Measurements from ENCODE around the gene SLC35E4. TPM values are rescaled to one million over a fixed set of nuclear protein-coding genes. Genes with fewer than 3 reads are reported as not detected.

Gene SLC35E4
- total and polyA plus RNA-seq, 9 of the 15 experiments (the other 6 are each of a cell fraction or from before 2014, with no cell fraction given): 0.06 to 2.3 (median 0.86) TPM; not detected in 1

GRCh38 chr22:30634471-30635233, 929 bp upstream of the SLC35E4 start (continued):
- TF ChIP-seq ZNF318 (IDR thresholded peaks at IDR 0.05; ENCODE audit: borderline replicate concordance in 1 of 2, low read depth in 1 of 2) (no peak), ZNF239 (CRISPR knock-in tag; IDR thresholded peaks at IDR 0.05) (no peak), CHAMP1 (IDR thresholded peaks at IDR 0.05) (no peak), BHLHE40 (IDR thresholded peaks at IDR 0.05; ENCODE audit: low read length) (peak; percentile 67), HBP1 (CRISPR knock-in tag; IDR thresholded peaks at IDR 0.05) (no peak), SMARCE1 (IDR thresholded peaks at IDR 0.05) (no peak), ATF2 (CRISPR knock-in tag; IDR thresholded peaks at IDR 0.05) (no peak), MAZ (CRISPR knock-in tag; conservative IDR thresholded peaks at IDR 0.05 in 1 of 2, IDR thresholded peaks at IDR 0.05 in 1 of 2) (peak in 1 of 2 experiments; percentile 53; a peak in 1 of 4 replicates), SMAD2 (IDR thresholded peaks at IDR 0.05; ENCODE audit: low read depth, low read length) (no peak), RBM22 (IDR thresholded peaks at IDR 0.05; ENCODE audit: low read depth, low read length, poor library complexity, severe bottlenecking) (no peak), POLR2A (conservative IDR thresholded peaks at IDR 0.05) (no peak), POLR2G (IDR thresholded peaks at IDR 0.05; ENCODE audit: low read depth, low read length) (no peak), BRD4 (IDR thresholded peaks at IDR 0.05) (no peak), POLR2AphosphoS5 (IDR thresholded peaks at IDR 0.05; ENCODE audit: control insufficient read depth, insufficient read depth, low read depth, low read length) (no peak)
